ENCODE results near the gene RGL2. TPM values are rescaled to one million over a fixed set of nuclear protein-coding genes. Genes with fewer than 3 reads are reported as not detected.

Gene RGL2
- polyA plus RNA-seq, 3 donors = 14.9 to 145 (median 15.5) TPM

GRCh38 chr6:33314943-33315792, 16.4 kb upstream of the RGL2 start:
- TF ChIP-seq, protein P1, sequence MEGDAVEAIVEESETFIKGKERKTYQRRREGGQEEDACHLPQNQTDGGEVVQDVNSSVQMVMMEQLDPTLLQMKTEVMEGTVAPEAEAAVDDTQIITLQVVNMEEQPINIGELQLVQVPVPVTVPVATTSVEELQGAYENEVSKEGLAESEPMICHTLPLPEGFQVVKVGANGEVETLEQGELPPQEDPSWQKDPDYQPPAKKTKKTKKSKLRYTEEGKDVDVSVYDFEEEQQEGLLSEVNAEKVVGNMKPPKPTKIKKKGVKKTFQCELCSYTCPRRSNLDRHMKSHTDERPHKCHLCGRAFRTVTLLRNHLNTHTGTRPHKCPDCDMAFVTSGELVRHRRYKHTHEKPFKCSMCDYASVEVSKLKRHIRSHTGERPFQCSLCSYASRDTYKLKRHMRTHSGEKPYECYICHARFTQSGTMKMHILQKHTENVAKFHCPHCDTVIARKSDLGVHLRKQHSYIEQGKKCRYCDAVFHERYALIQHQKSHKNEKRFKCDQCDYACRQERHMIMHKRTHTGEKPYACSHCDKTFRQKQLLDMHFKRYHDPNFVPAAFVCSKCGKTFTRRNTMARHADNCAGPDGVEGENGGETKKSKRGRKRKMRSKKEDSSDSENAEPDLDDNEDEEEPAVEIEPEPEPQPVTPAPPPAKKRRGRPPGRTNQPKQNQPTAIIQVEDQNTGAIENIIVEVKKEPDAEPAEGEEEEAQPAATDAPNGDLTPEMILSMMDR (IDR thresholded peaks at IDR 0.05) = no peak
- Mint-ChIP-seq H3K4me1 (peaks cover 66% of the 10 kb centered on the region), H3K9me3 (peaks cover 0 to 6% (median 1%) of the 10 kb centered on the region in 7 donors), H3K4me3 (peak overlapping the region; percentile 98), H3K27me3 (ENCODE audit: low read depth in 3 of 3) (peaks cover 0 to 1% (median 0%) of the 10 kb centered on the region in 3 donors), H3K36me3 (peaks cover 33 to 50% of the 10 kb centered on the region in 2 donors), H3K27ac (peak overlapping the region; percentile 95 to 100 (median 99))
- WGBS (ENCODE audit: insufficient coverage) = 56% methylated on average over 39 of the region's 47 CpGs
- peak in 1 of 3 donors; percentile 23 for DNase-seq
- Histone ChIP-seq H3K4me1 (ENCODE audit: control insufficient read depth in 1 of 2, insufficient read depth in 2 of 2, low read length in 2 of 2) (peaks cover 53 to 64% of the 10 kb centered on the region in 2 donors), H3K4me3 (replicated peaks in 1 of 3; ENCODE audit: low read depth in 2 of 3, low read length in 3 of 3) (peak overlapping the region; percentile 75 to 98 (median 96)), H3K4me2 (replicated peaks; ENCODE audit: extremely low read depth, low read length, poor library complexity, severe bottlenecking) (peak overlapping the region; percentile 90), H3K27ac (ENCODE audit: low read depth in 1 of 2, low read length in 2 of 2) (peak overlapping the region; percentile 98 to 100), H3K27me3 (ENCODE audit: control insufficient read depth in 2 of 2, insufficient read depth in 2 of 2, low read length in 2 of 2) (no peaks in the 10 kb centered on the region), H3K9me3 (replicated peaks in 1 of 2; ENCODE audit: control insufficient read depth in 1 of 2, insufficient read depth in 1 of 2, low read length in 2 of 2) (no peaks in the 10 kb centered on the region), H4K20me1 (ENCODE audit: insufficient read depth, low read length) (peaks cover 59% of the 10 kb centered on the region), H3K36me3 (replicated peaks in 1 of 2; ENCODE audit: control insufficient read depth in 1 of 2, insufficient read depth in 2 of 2, low read length in 2 of 2) (peaks cover 19 to 37% of the 10 kb centered on the region in 2 donors), H2AFZ (ENCODE audit: insufficient read depth, low read depth, low read length, poor library complexity, severe bottlenecking) (peak overlapping the region; percentile 55), H3K79me2 (ENCODE audit: insufficient read depth, low read length) (peaks cover 85% of the 10 kb centered on the region), H3K9ac (ENCODE audit: insufficient read depth, low read length, poor library complexity, severe bottlenecking) (peak overlapping the region; percentile 98)
- intact Hi-C loops (cut with micrococcal nuclease) = loop anchor here in 1 of 2 donors (10.0 kb wide), 1 partner anchor 100 kb away; the partner anchor contains the start of genes CUTA and PHF1

DNA sequence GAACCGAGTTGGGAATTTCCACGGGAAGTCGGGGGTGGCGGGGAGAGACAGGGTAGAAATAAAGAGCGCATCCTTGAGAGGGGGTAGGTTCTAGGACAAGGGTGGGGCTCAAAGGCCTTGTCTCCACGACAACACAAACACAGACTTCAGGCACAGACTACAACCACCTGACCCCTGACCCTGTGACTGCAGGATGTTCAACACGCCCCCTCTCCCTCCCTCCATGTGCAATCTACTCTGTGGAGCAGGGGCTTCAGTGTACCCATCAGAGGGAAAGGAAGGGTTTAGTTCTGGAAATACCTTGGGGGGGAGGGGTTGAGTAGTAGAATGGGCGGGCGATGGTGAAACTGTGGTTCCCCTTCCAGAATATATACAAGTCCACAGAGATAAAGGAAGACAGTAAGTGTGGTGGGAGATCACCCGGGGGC, 15.8 kb upstream of the RGL2 start:
- peak overlapping the region; percentile 75 to 98 (median 96) for H3K4me3 ChIP-seq (replicated peaks in 1 of 3; ENCODE audit: low read depth in 2 of 3, low read length in 3 of 3)
- H3K4me2 ChIP-seq (replicated peaks; ENCODE audit: extremely low read depth, low read length, poor library complexity, severe bottlenecking) = peak overlapping the region; percentile 90
- H3K27me3 ChIP-seq (ENCODE audit: control insufficient read depth in 2 of 2, insufficient read depth in 2 of 2, low read length in 2 of 2) = no peaks in the 10 kb centered on the region
- H2AFZ ChIP-seq (ENCODE audit: insufficient read depth, low read depth, low read length, poor library complexity, severe bottlenecking) = peak overlapping the region; percentile 55
- H3K27ac Mint-ChIP-seq = peak overlapping the region; percentile 95 to 100 (median 99)
- no peaks in the 10 kb centered on the region for H3K9me3 ChIP-seq (replicated peaks in 1 of 2; ENCODE audit: control insufficient read depth in 1 of 2, insufficient read depth in 1 of 2, low read length in 2 of 2)
- peaks cover 0 to 6% (median 1%) of the 10 kb centered on the region in 7 donors for H3K9me3 Mint-ChIP-seq
- peak; percentile 82 to 92 (median 87) for DNase-seq
- WGBS (ENCODE audit: insufficient coverage) = no CpG with 5 or more reads among the region's 10 CpGs
- peak overlapping the region; percentile 98 to 100 for H3K27ac ChIP-seq (ENCODE audit: low read depth in 1 of 2, low read length in 2 of 2)
- peaks cover 13 to 35% of the 10 kb centered on the region in 2 donors for H3K36me3 ChIP-seq (replicated peaks in 1 of 2; ENCODE audit: control insufficient read depth in 1 of 2, insufficient read depth in 2 of 2, low read length in 2 of 2)
- peaks cover 85% of the 10 kb centered on the region for H3K79me2 ChIP-seq (ENCODE audit: insufficient read depth, low read length)
- peak overlapping the region; percentile 98 for H3K9ac ChIP-seq (ENCODE audit: insufficient read depth, low read length, poor library complexity, severe bottlenecking)
- intact Hi-C loops (cut with micrococcal nuclease) = loop anchor here in 1 of 2 donors (10.0 kb wide), 1 partner anchor 100 kb away; the partner anchor contains the start of genes CUTA and PHF1
- TF ChIP-seq, protein P1 (IDR thresholded peaks at IDR 0.05) = no peak
- H4K20me1 ChIP-seq (ENCODE audit: insufficient read depth, low read length) = peaks cover 59% of the 10 kb centered on the region
- H3K4me1 Mint-ChIP-seq = peaks cover 59% of the 10 kb centered on the region
- peaks cover 0 to 1% (median 0%) of the 10 kb centered on the region in 3 donors for H3K27me3 Mint-ChIP-seq (ENCODE audit: low read depth in 3 of 3)
- H3K36me3 Mint-ChIP-seq = peaks cover 27 to 50% of the 10 kb centered on the region in 2 donors
- H3K4me3 Mint-ChIP-seq = peak overlapping the region; percentile 98
- peaks cover 53 to 58% of the 10 kb centered on the region in 2 donors for H3K4me1 ChIP-seq (ENCODE audit: control insufficient read depth in 1 of 2, insufficient read depth in 2 of 2, low read length in 2 of 2)

All from CD14-positive monocyte (primary cell).